HepG2 (cell line): ENCODE measurements around the gene BMI1. TPM values are rescaled to one million over a fixed set of nuclear protein-coding genes. Genes with fewer than 3 reads are reported as not detected.

Source experiments
- ATAC-seq: fragments of 200-7000 bp; cut with Tn5 transposase; 3 replicates; pipeline ENCODE4 v1.9.1; 2020; ENCODE audit warnings: mild to moderate bottlenecking, moderate library complexity
- BruUV-seq: library from RNA; stranded (reverse); fragments of 400-500 nt; replicated peaks from 2 replicates; lab custom pipeline; 2021; lab: Mats Ljungman, UMichigan
- CTCF ChIA-PET: fragments of 300-600 bp; formaldehyde crosslinking; extraction: SDS; loops from one replicate; lab custom pipeline; 2021; ENCODE audit warnings: low total read pairs, inconsistent platforms, low intra/inter-chr PET ratio; lab: Yijun Ruan, JAX
- POLR2A ChIA-PET: fragments of 350-600 bp; sonication (Branson Sonifier 250); formaldehyde crosslinking; loops from one replicate; lab custom pipeline; 2020; ENCODE audit warnings: antibody characterized with exemption, inconsistent platforms; lab: Yijun Ruan, JAX
- DNase-seq: peaks from one replicate; pipeline ENCODE4 v3.0.0-alpha.2; 2015; ENCODE audit warnings: low spot score
- FAIRE-seq: peaks from 3 replicates; lab custom pipeline; 2011; peaks lifted over from hg19 to GRCh38; lab: Jason Lieb, UNC
- H2AFZ ChIP-seq: one replicate; pipeline ENCODE4 v1.6.1; 2011; ENCODE audit warnings: low read length, inconsistent platforms
- H3K27ac ChIP-seq: fragments of 300-600 bp; 3 replicates; pipeline ENCODE4 v1.8.0; 2011; ENCODE audit warnings: mixed run types, mild to moderate bottlenecking, mixed read lengths, low read length, inconsistent platforms; ENCODE audit not compliant: insufficient read depth; ENCODE audit errors: extremely low read length
- H3K27me3 ChIP-seq, 2 experiments: fragments of 200-600 bp in 1 of 2; 2 replicates in 1 of 2; 3 replicates in 1 of 2; pipeline versions ENCODE4 v1.6.0 to v1.8.0; 2011; ENCODE audit warnings: low read length in 2 of 2, mild to moderate bottlenecking in 2 of 2, moderate library complexity in 2 of 2, inconsistent platforms in 1 of 2; ENCODE audit not compliant: insufficient read depth in 2 of 2, control insufficient read depth in 1 of 2
- H3K36me3 ChIP-seq, 2 experiments: fragments of 200-600 bp in 1 of 2; replicated peaks in 1 of 2; 2 replicates in 1 of 2; 3 replicates in 1 of 2; pipeline versions ENCODE4 v1.5.1 to v1.8.0; 2011; ENCODE audit warnings: low read length in 2 of 2, inconsistent platforms in 1 of 2; ENCODE audit not compliant: insufficient read depth in 2 of 2, control insufficient read depth in 1 of 2
- H3K4me1 ChIP-seq: 2 replicates; pipeline ENCODE4 v1.5.1; 2012; ENCODE audit warnings: low read length, inconsistent platforms; ENCODE audit not compliant: insufficient read depth
- H3K4me2 ChIP-seq: 2 replicates; pipeline ENCODE4 v1.6.0; 2011; ENCODE audit warnings: low read depth, low read length, inconsistent platforms
- H3K4me3 ChIP-seq, 3 experiments: fragments of 200-600 bp in 1 of 3; sonication (generic), shearing (Covaris generic) in 1 of 3; replicated peaks in 1 of 3; 2 replicates each; pipeline ENCODE4 v1.5.1; 2011 to 2016; ENCODE audit warnings: low read length in 3 of 3, inconsistent platforms in 2 of 3, low read depth in 2 of 3, mild to moderate bottlenecking in 2 of 3, control low read depth in 1 of 3, mixed read lengths in 1 of 3; ENCODE audit not compliant: insufficient read depth in 1 of 3
- H3K79me2 ChIP-seq: one replicate; pipeline ENCODE4 v1.6.1; 2011; ENCODE audit warnings: low read length, inconsistent platforms; ENCODE audit not compliant: insufficient read depth
- H3K9ac ChIP-seq: 2 replicates; pipeline ENCODE4 v1.6.0; 2011; ENCODE audit warnings: mild to moderate bottlenecking, low read depth, low read length, inconsistent platforms; ENCODE audit not compliant: insufficient read depth
- H3K9me3 ChIP-seq: 2 replicates; pipeline ENCODE4 v1.5.1; 2012; ENCODE audit warnings: mild to moderate bottlenecking, low read length
- H4K20me1 ChIP-seq: 2 replicates; pipeline ENCODE4 v1.6.0; 2011; ENCODE audit warnings: inconsistent platforms, mild to moderate bottlenecking, low read length, moderate library complexity; ENCODE audit not compliant: insufficient read depth
- GTF2F1 ChIP-seq: fragments of 150-350 bp; IDR thresholded peaks from 2 replicates; pipeline ENCODE4 v1.6.1; 2014; ENCODE audit warnings: low read length
- KAT7 ChIP-seq: IDR thresholded peaks from 2 replicates; pipeline ENCODE4 v1.6.1; 2018; ENCODE audit warnings: borderline replicate concordance, missing compliant biosample characterization
- KLF6 ChIP-seq: IDR thresholded peaks from 2 replicates; pipeline ENCODE4 v1.8.0; 2016; ENCODE audit warnings: missing biosample characterization, missing genetic modification reagents
- MYNN ChIP-seq: sonication (generic); formaldehyde crosslinking; IDR thresholded peaks from 2 replicates; pipeline ENCODE4 v1.4.0; 2020; ENCODE audit warnings: mild to moderate bottlenecking, low read depth, missing genetic modification reagents
- NFRKB ChIP-seq: fragments of 450-650 bp; IDR thresholded peaks from 2 replicates; pipeline ENCODE4 v1.6.1; 2017
- POGZ ChIP-seq: sonication (generic); formaldehyde crosslinking; IDR thresholded peaks from 2 replicates; pipeline ENCODE4 v1.4.0; 2020; ENCODE audit warnings: mild to moderate bottlenecking, missing genetic modification reagents
- RBM39 ChIP-seq: fragments of 200-400 bp; formaldehyde crosslinking; IDR thresholded peaks from one replicate; pipeline ENCODE4 v1.6.1; 2018; ENCODE audit warnings: antibody characterized with exemption, mild to moderate bottlenecking, low read depth, low read length; ENCODE audit not compliant: poor library complexity, severe bottlenecking
- ZFP82 ChIP-seq: sonication (generic); formaldehyde crosslinking; IDR thresholded peaks from 2 replicates; pipeline ENCODE4 v1.5.1; 2020; ENCODE audit warnings: mild to moderate bottlenecking, missing genetic modification reagents, borderline replicate concordance
- ZNF17 ChIP-seq: sonication (generic); formaldehyde crosslinking; IDR thresholded peaks from 2 replicates; pipeline ENCODE4 v1.5.0; 2020; ENCODE audit warnings: mild to moderate bottlenecking, missing genetic modification reagents
- ZNF296 ChIP-seq: sonication (generic); formaldehyde crosslinking; conservative IDR thresholded peaks from 2 replicates; pipeline ENCODE4 v1.5.0; 2020; ENCODE audit warnings: mild to moderate bottlenecking, missing genetic modification reagents
- ZNF326 ChIP-seq: sonication (generic); formaldehyde crosslinking; IDR thresholded peaks from 2 replicates; pipeline ENCODE4 v1.4.0; 2020; ENCODE audit warnings: missing genetic modification reagents, borderline replicate concordance
- ZNF510 ChIP-seq: sonication (generic); formaldehyde crosslinking; IDR thresholded peaks from 2 replicates; pipeline ENCODE4 v1.4.0; 2020; ENCODE audit warnings: low read depth, mild to moderate bottlenecking, missing genetic modification reagents
- ZNF530 ChIP-seq: sonication (generic); formaldehyde crosslinking; IDR thresholded peaks from 2 replicates; pipeline ENCODE4 v1.5.0; 2020; ENCODE audit warnings: low read depth, mild to moderate bottlenecking, missing genetic modification reagents
- ZNF773 ChIP-seq: sonication (generic); formaldehyde crosslinking; IDR thresholded peaks from 2 replicates; pipeline ENCODE4 v1.4.0; 2020; ENCODE audit warnings: missing genetic modification reagents, borderline replicate concordance
- ZNF83 ChIP-seq: sonication (generic); formaldehyde crosslinking; IDR thresholded peaks from 2 replicates; pipeline ENCODE4 v1.4.0; 2020; ENCODE audit warnings: missing genetic modification reagents, mild to moderate bottlenecking, borderline replicate concordance
- WGBS: methylation state at CpG from one replicate; pipeline ENCODE4 v1.1.6; 2017; ENCODE audit warnings: low lambda C conversion rate; 5-methylcytosine and 5-hydroxymethylcytosine counted together
- in situ Hi-C: cut with HindIII; loops from 2 replicates; pipeline ENCODE4 v1.10.0; 2017; ENCODE audit warnings: low pct_unique_long_range_greater_than_20kb; ENCODE audit not compliant: extremely low pct_ligation_motif_present
- intact Hi-C: fragments of 100-400 bp; cut with micrococcal nuclease; formaldehyde crosslinking; loops from one replicate; pipeline ENCODE4 v1.10.0; 2022; ENCODE audit not compliant: unreplicated experiment
- polyA plus RNA-seq, 8 experiments: library from polyadenylated mRNA; depleted of rRNA in 3 of 8; stranded (reverse) in 7 of 8; unstranded in 1 of 8; fragments of >200 nt; fragmentation: Illumina TruSeq in 4 of 8; extraction: Trizol in 4 of 8; gene quantifications; 2 replicates each; pipeline versions ENCODE4 v1.2.1 to v1.2.3, GENCODE V29; 2011 to 2016; ENCODE audit warnings: low read depth in 4 of 8, missing spikeins in 1 of 8, mixed read lengths in 1 of 8; ENCODE audit not compliant: insufficient read depth in 1 of 8
- total RNA-seq, 5 experiments: library from RNA; depleted of rRNA; stranded (reverse); fragments of >200 nt; fragmentation: Illumina TruSeq; extraction: Trizol; gene quantifications; 2 replicates each; pipeline ENCODE4 v1.2.3, GENCODE V29; 2016; ENCODE audit warnings: low read depth in 1 of 5
- TF ChIP-seq, protein P1 (sequence below): sonication (generic); formaldehyde crosslinking; IDR thresholded peaks from 2 replicates; pipeline ENCODE4 v1.5.0; 2020; ENCODE audit warnings: missing genetic modification reagents
- TF ChIP-seq, protein P2 (sequence below): IDR thresholded peaks from 2 replicates; pipeline ENCODE4 v1.6.1; 2016; ENCODE audit warnings: missing compliant biosample characterization, missing genetic modification reagents, borderline replicate concordance
- TF ChIP-seq, protein P3 (sequence below): sonication (generic); formaldehyde crosslinking; IDR thresholded peaks from 2 replicates; pipeline ENCODE4 v1.4.0; 2020; ENCODE audit warnings: missing genetic modification reagents

BMI1 gene
- total and polyA plus RNA-seq, 2 of the 13 experiments (the other 11 are each of a cell fraction or from before 2014, with no cell fraction given): 30.5 to 44.0 TPM

GRCh38 chr10:22366771-22367170, 45.9 kb downstream of the BMI1 start:
- no TSS peak for BruUV-seq
- Histone ChIP-seq H3K9me3 (no peaks in the 10 kb centered on the region), H4K20me1 (no peaks in the 10 kb centered on the region), H3K36me3 (no peaks in the 10 kb centered on the region), H3K4me2 (no peak overlapping the region), H3K4me3 (no peak overlapping the region), H3K27me3 (no peaks in the 10 kb centered on the region), H2AFZ (no peak overlapping the region), H3K4me1 (no peaks in the 10 kb centered on the region), H3K9ac (no peak overlapping the region), H3K27ac (no peak overlapping the region)
- intact Hi-C loops: no loop called here
- ATAC-seq (no peak), FAIRE-seq (no peak), DNase-seq (no peak)
- POLR2A ChIA-PET: no interaction called here
- CTCF ChIA-PET: no interaction called here
- TF ChIP-seq ZFP82 (CRISPR knock-in tag): no peak
- no peak for TF ChIP-seq KAT7 (CRISPR knock-in tag)
- no peak for TF ChIP-seq ZNF296 (CRISPR knock-in tag)
- TF ChIP-seq ZNF510 (CRISPR knock-in tag): no peak
- TF ChIP-seq NFRKB: no peak
- TF ChIP-seq GTF2F1: no peak
- TF ChIP-seq, protein P1, sequence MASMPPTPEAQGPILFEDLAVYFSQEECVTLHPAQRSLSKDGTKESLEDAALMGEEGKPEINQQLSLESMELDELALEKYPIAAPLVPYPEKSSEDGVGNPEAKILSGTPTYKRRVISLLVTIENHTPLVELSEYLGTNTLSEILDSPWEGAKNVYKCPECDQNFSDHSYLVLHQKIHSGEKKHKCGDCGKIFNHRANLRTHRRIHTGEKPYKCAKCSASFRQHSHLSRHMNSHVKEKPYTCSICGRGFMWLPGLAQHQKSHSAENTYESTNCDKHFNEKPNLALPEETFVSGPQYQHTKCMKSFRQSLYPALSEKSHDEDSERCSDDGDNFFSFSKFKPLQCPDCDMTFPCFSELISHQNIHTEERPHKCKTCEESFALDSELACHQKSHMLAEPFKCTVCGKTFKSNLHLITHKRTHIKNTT (CRISPR knock-in tag): no peak
- TF ChIP-seq ZNF326 (CRISPR knock-in tag): no peak
- no peak for TF ChIP-seq ZNF17 (CRISPR knock-in tag)
- no peak for TF ChIP-seq POGZ (CRISPR knock-in tag)
- no peak for TF ChIP-seq ZNF530 (CRISPR knock-in tag)
- no peak for TF ChIP-seq ZNF773 (CRISPR knock-in tag)
- TF ChIP-seq MYNN: no peak
- TF ChIP-seq, protein P2, sequence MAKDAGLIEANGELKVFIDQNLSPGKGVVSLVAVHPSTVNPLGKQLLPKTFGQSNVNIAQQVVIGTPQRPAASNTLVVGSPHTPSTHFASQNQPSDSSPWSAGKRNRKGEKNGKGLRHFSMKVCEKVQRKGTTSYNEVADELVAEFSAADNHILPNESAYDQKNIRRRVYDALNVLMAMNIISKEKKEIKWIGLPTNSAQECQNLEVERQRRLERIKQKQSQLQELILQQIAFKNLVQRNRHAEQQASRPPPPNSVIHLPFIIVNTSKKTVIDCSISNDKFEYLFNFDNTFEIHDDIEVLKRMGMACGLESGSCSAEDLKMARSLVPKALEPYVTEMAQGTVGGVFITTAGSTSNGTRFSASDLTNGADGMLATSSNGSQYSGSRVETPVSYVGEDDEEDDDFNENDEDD (CRISPR knock-in tag): no peak
- no peak for TF ChIP-seq RBM39
- no peak for TF ChIP-seq ZNF83
- no peak for TF ChIP-seq KLF6 (CRISPR knock-in tag)
- TF ChIP-seq, protein P3, sequence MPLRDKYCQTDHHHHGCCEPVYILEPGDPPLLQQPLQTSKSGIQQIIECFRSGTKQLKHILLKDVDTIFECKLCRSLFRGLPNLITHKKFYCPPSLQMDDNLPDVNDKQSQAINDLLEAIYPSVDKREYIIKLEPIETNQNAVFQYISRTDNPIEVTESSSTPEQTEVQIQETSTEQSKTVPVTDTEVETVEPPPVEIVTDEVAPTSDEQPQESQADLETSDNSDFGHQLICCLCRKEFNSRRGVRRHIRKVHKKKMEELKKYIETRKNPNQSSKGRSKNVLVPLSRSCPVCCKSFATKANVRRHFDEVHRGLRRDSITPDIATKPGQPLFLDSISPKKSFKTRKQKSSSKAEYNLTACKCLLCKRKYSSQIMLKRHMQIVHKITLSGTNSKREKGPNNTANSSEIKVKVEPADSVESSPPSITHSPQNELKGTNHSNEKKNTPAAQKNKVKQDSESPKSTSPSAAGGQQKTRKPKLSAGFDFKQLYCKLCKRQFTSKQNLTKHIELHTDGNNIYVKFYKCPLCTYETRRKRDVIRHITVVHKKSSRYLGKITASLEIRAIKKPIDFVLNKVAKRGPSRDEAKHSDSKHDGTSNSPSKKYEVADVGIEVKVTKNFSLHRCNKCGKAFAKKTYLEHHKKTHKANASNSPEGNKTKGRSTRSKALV (CRISPR knock-in tag): no peak
- TF ChIP-seq, all 625 proteins: peak for 0
- WGBS: 0% methylated on average over 2 of the region's 2 CpGs
- no peaks in the 10 kb centered on the region for H3K79me2 ChIP-seq
- in situ Hi-C loops: no loop called here
